GM21360 (cell line): ENCODE data around the gene TAPBP.
"Not testable (repeated sequence)": the region's sequence is repeated elsewhere in the genome, so short reads cannot be mapped to it uniquely, and the experiment has no call there.

Experiments used
- ATAC-seq: cut with Tn5 transposase; IDR thresholded peaks from one replicate; pipeline ENCODE4 v1.9.1; 2021; ENCODE audit warnings: mild to moderate bottlenecking, moderate library complexity; ENCODE audit not compliant: unreplicated experiment

Gene TAPBP

GRCh38 chr6:33277663-33278391 is 36.1 kb downstream of the TAPBP start:
- no peak for ATAC-seq

GRCh38 chr6:33276864-33277662 is 36.8 kb downstream of the TAPBP start, which contains the start of gene B3GALT4:
Gene B3GALT4, plus strand, starts transcription at chr6:33277123. Its CDS starts 297 bp downstream, at chr6:33277420.
- ATAC-seq, result peak; percentile 50

- no peak for ATAC-seq
These were observed 37.4 kb downstream of the TAPBP start for GRCh38 chr6:33276581-33276863.

GRCh38 chr6:33275795-33276580 is 37.9 kb downstream of the TAPBP start:
- not testable (repeated sequence) for ATAC-seq

GRCh38 chr6:33273924-33274902 is 39.7 kb downstream of the TAPBP start:
- no peak for ATAC-seq

GRCh38 chr6:33273129-33273923 is 40.6 kb downstream of the TAPBP start:
- no peak for ATAC-seq

GRCh38 chr6:33272275-33273128 is 41.4 kb downstream of the TAPBP start:
- ATAC-seq, result no peak

GRCh38 chr6:33271468-33272274 is 42.2 kb downstream of the TAPBP start, which contains the start of the genes RPS18 and VPS52:
Gene RPS18, plus strand, starts transcription at chr6:33272075. Its CDS starts 45 bp downstream, at chr6:33272120.
Gene VPS52, minus strand, starts transcription at chr6:33271876. Its CDS starts 201 bp downstream, at chr6:33271675.
- ATAC-seq, result peak; percentile 73

- ATAC-seq, result no peak
These were observed 42.8 kb downstream of the TAPBP start for GRCh38 chr6:33271117-33271467.

- no peak for ATAC-seq
These were observed 49.9 kb downstream of the TAPBP start for GRCh38 chr6:33264015-33264414.

- ATAC-seq, result not testable (repeated sequence)
These were observed 51.4 kb downstream of the TAPBP start for GRCh38 chr6:33262490-33262889.

GRCh38 chr6:33259032-33259431 is 54.8 kb downstream of the TAPBP start:
- ATAC-seq, result no peak

GRCh38 chr6:33254591-33254990 is 59.3 kb downstream of the TAPBP start:
- no peak for ATAC-seq

- ATAC-seq, result no peak
These were observed 61.1 kb downstream of the TAPBP start for GRCh38 chr6:33252759-33253158.

GRCh38 chr6:33251395-33252012 is 62.4 kb downstream of the TAPBP start:
- no peak for ATAC-seq

- no peak for ATAC-seq
These were observed 63.1 kb downstream of the TAPBP start for GRCh38 chr6:33250731-33251130.
